DND-41 (cell line): ENCODE results near the gene AQP5.

Source experiments
- EZH2 ChIP-seq: IDR thresholded peaks from 3 replicates; pipeline ENCODE4 v1.6.1; 2012; ENCODE audit warnings: borderline replicate concordance, low read depth, mild to moderate bottlenecking, moderate library complexity, low read length, inconsistent platforms; ENCODE audit not compliant: severe bottlenecking
- TF ChIP-seq, protein P1 (sequence below): IDR thresholded peaks from 2 replicates; pipeline ENCODE4 v1.5.1; 2012; ENCODE audit warnings: borderline replicate concordance, low read length, moderate library complexity, mild to moderate bottlenecking; ENCODE audit not compliant: poor library complexity, severe bottlenecking; ENCODE audit errors: extremely low read depth

DNA sequence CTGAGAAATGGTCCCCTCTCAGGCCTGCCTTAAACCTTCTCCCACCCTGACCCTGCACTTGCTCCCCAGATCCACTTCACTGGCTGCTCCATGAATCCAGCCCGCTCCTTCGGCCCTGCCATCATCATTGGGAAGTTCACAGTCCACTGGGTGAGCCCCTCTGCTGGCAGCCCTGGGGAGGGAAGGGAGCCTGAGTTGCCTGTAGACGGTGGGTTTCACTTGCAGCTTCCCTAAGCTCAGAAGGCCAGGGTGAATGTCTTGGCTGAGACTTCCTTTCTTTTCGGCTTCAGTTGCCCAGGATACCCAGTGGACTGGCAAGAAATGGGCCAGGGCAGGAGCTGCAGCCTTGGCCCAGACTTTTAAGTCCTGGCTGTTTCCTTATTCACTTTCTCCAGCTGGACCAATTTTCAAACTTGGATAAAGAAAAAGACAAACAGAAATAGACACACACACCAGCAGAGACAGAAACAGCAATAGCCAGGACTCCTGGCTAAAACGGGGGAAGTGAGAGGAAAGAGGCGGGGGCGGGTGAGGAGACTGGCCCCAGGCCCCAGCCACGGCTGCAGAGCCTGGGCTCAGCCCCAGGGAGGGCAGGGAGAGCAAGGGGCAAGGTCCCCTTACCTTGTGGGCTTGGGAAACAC lies 13.1 kb downstream of the AQP5 start:
- TF ChIP-seq, protein P1, sequence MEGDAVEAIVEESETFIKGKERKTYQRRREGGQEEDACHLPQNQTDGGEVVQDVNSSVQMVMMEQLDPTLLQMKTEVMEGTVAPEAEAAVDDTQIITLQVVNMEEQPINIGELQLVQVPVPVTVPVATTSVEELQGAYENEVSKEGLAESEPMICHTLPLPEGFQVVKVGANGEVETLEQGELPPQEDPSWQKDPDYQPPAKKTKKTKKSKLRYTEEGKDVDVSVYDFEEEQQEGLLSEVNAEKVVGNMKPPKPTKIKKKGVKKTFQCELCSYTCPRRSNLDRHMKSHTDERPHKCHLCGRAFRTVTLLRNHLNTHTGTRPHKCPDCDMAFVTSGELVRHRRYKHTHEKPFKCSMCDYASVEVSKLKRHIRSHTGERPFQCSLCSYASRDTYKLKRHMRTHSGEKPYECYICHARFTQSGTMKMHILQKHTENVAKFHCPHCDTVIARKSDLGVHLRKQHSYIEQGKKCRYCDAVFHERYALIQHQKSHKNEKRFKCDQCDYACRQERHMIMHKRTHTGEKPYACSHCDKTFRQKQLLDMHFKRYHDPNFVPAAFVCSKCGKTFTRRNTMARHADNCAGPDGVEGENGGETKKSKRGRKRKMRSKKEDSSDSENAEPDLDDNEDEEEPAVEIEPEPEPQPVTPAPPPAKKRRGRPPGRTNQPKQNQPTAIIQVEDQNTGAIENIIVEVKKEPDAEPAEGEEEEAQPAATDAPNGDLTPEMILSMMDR = no peak
- TF ChIP-seq EZH2 = no peak
